KOPT-K1 (cell line): ENCODE data around the gene ERCC8.
"Not testable (repeated sequence)": the region's sequence is repeated elsewhere in the genome, so short reads cannot be mapped to it uniquely, and the experiment has no call there.

Experiments
- H3K27ac ChIP-seq: fragments of 200-600 bp; sonication (generic); 2 replicates; pipeline ENCODE4 v1.5.1; 2016; ENCODE audit warnings: antibody characterized with exemption, mild to moderate bottlenecking, low read depth, low read length; ENCODE audit not compliant: poor library complexity, severe bottlenecking
- H3K36me3 ChIP-seq: fragments of 200-600 bp; sonication (generic); 2 replicates; pipeline ENCODE4 v1.5.1; 2017; ENCODE audit warnings: antibody characterized with exemption, mild to moderate bottlenecking, low read length, moderate library complexity; ENCODE audit not compliant: insufficient read depth
- H3K9me3 ChIP-seq: fragments of 200-600 bp; sonication (generic); 2 replicates; pipeline ENCODE4 v1.5.1; 2017; ENCODE audit warnings: antibody characterized with exemption, low read length, mild to moderate bottlenecking; ENCODE audit not compliant: insufficient read depth, poor library complexity, severe bottlenecking

Gene ERCC8

GRCh38 chr5:60886158-60886557 is 58.7 kb downstream of the ERCC8 start:
- Histone ChIP-seq H3K9me3 (peaks cover 4% of the 10 kb centered on the region), H3K36me3 (peaks cover 10% of the 10 kb centered on the region; the same call in 1 of the 2 replicates), H3K27ac (no peak overlapping the region)

- Histone ChIP-seq H3K27ac (no peak overlapping the region), H3K36me3 (0 out of 2 replicates have a peak, but pooled peaks cover 6% of the 10 kb centered on the region), H3K9me3 (peaks cover 11% of the 10 kb centered on the region)
Observed at GRCh38 chr5:60883229-60883628, 61.6 kb downstream of the ERCC8 start.

- Histone ChIP-seq H3K36me3 (no peaks in the 10 kb centered on the region), H3K27ac (no peak overlapping the region), H3K9me3 (peaks cover 20% of the 10 kb centered on the region)
Observed at GRCh38 chr5:60872892-60873291, 72.0 kb downstream of the ERCC8 start.

- Histone ChIP-seq H3K9me3 (peaks cover 20% of the 10 kb centered on the region), H3K27ac (no peak overlapping the region)
Observed at GRCh38 chr5:60870857-60871256, 74.0 kb downstream of the ERCC8 start.

GRCh38 chr5:60860572-60860971 is 84.3 kb downstream of the ERCC8 start:
- H3K9me3 ChIP-seq, result not testable (repeated sequence)

More at GRCh38 chr5:60870857-60871256, 74.0 kb downstream of the ERCC8 start:
- H3K36me3 ChIP-seq, result no peaks in the 10 kb centered on the region

GRCh38 chr5:60856066-60856465 is 88.8 kb downstream of the ERCC8 start:
- no peaks in the 10 kb centered on the region for H3K36me3 ChIP-seq
- H3K27ac ChIP-seq, result no peak overlapping the region
- H3K9me3 ChIP-seq, result no peaks in the 10 kb centered on the region

More at GRCh38 chr5:60860572-60860971, 84.3 kb downstream of the ERCC8 start:
- H3K27ac ChIP-seq, H3K36me3 ChIP-seq: not testable (repeated sequence)

GRCh38 chr5:60852940-60853339 is 91.9 kb downstream of the ERCC8 start:
- no peak overlapping the region for H3K27ac ChIP-seq
- no peaks in the 10 kb centered on the region for H3K36me3 ChIP-seq
- no peaks in the 10 kb centered on the region for H3K9me3 ChIP-seq

- no peaks in the 10 kb centered on the region for H3K9me3 ChIP-seq
- no peaks in the 10 kb centered on the region for H3K36me3 ChIP-seq
- no peak overlapping the region for H3K27ac ChIP-seq
Observed at GRCh38 chr5:60852317-60852716, 92.6 kb downstream of the ERCC8 start.

- Histone ChIP-seq H3K36me3 (no peaks in the 10 kb centered on the region), H3K9me3 (no peaks in the 10 kb centered on the region), H3K27ac (no peak overlapping the region)
Observed at GRCh38 chr5:60851626-60852025, 93.2 kb downstream of the ERCC8 start.

GRCh38 chr5:60846298-60846697 is 98.6 kb downstream of the ERCC8 start:
- no peaks in the 10 kb centered on the region for H3K36me3 ChIP-seq
- no peak overlapping the region for H3K27ac ChIP-seq
- peaks cover 19% of the 10 kb centered on the region for H3K9me3 ChIP-seq

- no peaks in the 10 kb centered on the region for H3K36me3 ChIP-seq
- H3K9me3 ChIP-seq, result peaks cover 19% of the 10 kb centered on the region
- H3K27ac ChIP-seq, result no peak within 1 kb of the TSS
Observed at GRCh38 chr5:60843936-60844905, 100.6 kb downstream of the ERCC8 start, which contains the start of gene ELOVL7. ELOVL7 (minus strand) TSS chr5:60844269; CDS start chr5:60787397, 56,872 bp downstream.

- Histone ChIP-seq H3K27ac (no peak overlapping the region), H3K9me3 (peaks cover 19% of the 10 kb centered on the region), H3K36me3 (no peaks in the 10 kb centered on the region)
Observed at GRCh38 chr5:60843386-60843935, 101.4 kb downstream of the ERCC8 start.

- H3K9me3 ChIP-seq, result peaks cover 19% of the 10 kb centered on the region
- no peaks in the 10 kb centered on the region for H3K36me3 ChIP-seq
- H3K27ac ChIP-seq, result no peak overlapping the region
Observed at GRCh38 chr5:60842871-60843385, 101.9 kb downstream of the ERCC8 start.

GRCh38 chr5:60841361-60841760 is 103.5 kb downstream of the ERCC8 start:
- Histone ChIP-seq H3K36me3 (no peaks in the 10 kb centered on the region), H3K9me3 (peaks cover 19% of the 10 kb centered on the region), H3K27ac (no peak overlapping the region)

- no peak overlapping the region for H3K27ac ChIP-seq
- no peaks in the 10 kb centered on the region for H3K36me3 ChIP-seq
- H3K9me3 ChIP-seq, result no peaks in the 10 kb centered on the region
Observed at GRCh38 chr5:60836131-60836530, 108.7 kb downstream of the ERCC8 start.
